SK-N-SH (cell line): Measurements from ENCODE around the gene TTC39B.

Experiments used
- CTCF ChIP-seq: fragments of 200-600 bp; sonication (generic); IDR thresholded peaks from 2 replicates; pipeline ENCODE4 v1.6.1; 2017; ENCODE audit warnings: antibody characterized with exemption, mild to moderate bottlenecking, moderate library complexity
- NRF1 ChIP-seq: IDR thresholded peaks from 2 replicates; pipeline ENCODE4 v1.6.1; 2012; ENCODE audit warnings: low read depth, mild to moderate bottlenecking, low read length
- POLR2AphosphoS5 ChIP-seq: IDR thresholded peaks from 2 replicates; pipeline ENCODE4 v1.6.1; 2012; ENCODE audit warnings: low read depth, low read length
- RCOR1 ChIP-seq: fragments of 150-350 bp; IDR thresholded peaks from 2 replicates; pipeline ENCODE4 v1.6.1; 2017; ENCODE audit warnings: antibody characterized with exemption, low read length
- TEAD4 ChIP-seq: IDR thresholded peaks from 2 replicates; pipeline ENCODE4 v1.4.0; 2012; ENCODE audit warnings: mild to moderate bottlenecking, borderline replicate concordance; ENCODE audit not compliant: insufficient read depth

GRCh38 chr9:15191378-15191777, 115.6 kb downstream of the TTC39B start:
- TF ChIP-seq TEAD4 (no peak), POLR2AphosphoS5 (no peak), RCOR1 (no peak), CTCF (no peak), NRF1 (no peak)
